Measurements from ENCODE around the gene RANBP17. TPM values are rescaled to one million over a fixed set of nuclear protein-coding genes. Genes with fewer than 3 reads are reported as not detected.

The RANBP17 gene
- total RNA-seq, 1 donor from 2014 or later: 49.7 TPM

GRCh38 chr5:171116719-171117118 is 254.9 kb downstream of the RANBP17 start:
- TF ChIP-seq CTCF (IDR thresholded peaks at IDR 0.05) (no peak), EZH2phosphoT487 (IDR thresholded peaks at IDR 0.05) (no peak), EZH2 (IDR thresholded peaks at IDR 0.05) (no peak)
- Histone ChIP-seq H4K20me1 (ENCODE audit: low read depth) (no peaks in the 10 kb centered on the region), H3K9ac (no peak overlapping the region), H3K4me1 (no peaks in the 10 kb centered on the region), H3K4me2 (no peak overlapping the region), H3K27ac (no peak overlapping the region), H3K36me3 (no peaks in the 10 kb centered on the region), H2AFZ (replicated peaks) (no peak overlapping the region), H3K27me3 (no peaks in the 10 kb centered on the region), H3K4me3 (no peak overlapping the region), H3F3A (ENCODE audit: low read depth) (no peaks in the 10 kb centered on the region), H3K79me2 (ENCODE audit: low read depth) (no peaks in the 10 kb centered on the region), H3K9me3 (ENCODE audit: low read depth) (no peaks in the 10 kb centered on the region)
- H3K27me3 Mint-ChIP-seq (ENCODE audit: insufficient read depth, low read depth): no peaks in the 10 kb centered on the region
- no peak overlapping the region for H3K27ac Mint-ChIP-seq
- no peak for DNase-seq (ENCODE audit: low spot score)
- no peak overlapping the region for H3K4me3 Mint-ChIP-seq
- H3K9me3 Mint-ChIP-seq: peaks cover 8% of the 10 kb centered on the region
- H3K4me1 Mint-ChIP-seq: peaks cover under 1% of the 10 kb centered on the region
- peaks cover 3% of the 10 kb centered on the region for H3K36me3 Mint-ChIP-seq

- Mint-ChIP-seq H3K4me1 (peaks cover 8% of the 10 kb centered on the region), H3K9me3 (peaks cover 8% of the 10 kb centered on the region), H3K4me3 (no peak overlapping the region), H3K36me3 (peaks cover 3% of the 10 kb centered on the region), H3K27ac (peak overlapping the region; percentile 22), H3K27me3 (ENCODE audit: insufficient read depth, low read depth) (no peaks in the 10 kb centered on the region)
- H3K4me1 ChIP-seq: no peaks in the 10 kb centered on the region
- no peak overlapping the region for H3K9ac ChIP-seq
- H3K79me2 ChIP-seq (ENCODE audit: low read depth): no peaks in the 10 kb centered on the region
- H3K27ac ChIP-seq: no peak overlapping the region
- no peak overlapping the region for H2AFZ ChIP-seq (replicated peaks)
- no peak for DNase-seq (ENCODE audit: low spot score)
- no peaks in the 10 kb centered on the region for H3K36me3 ChIP-seq
- H3K4me3 ChIP-seq: no peak overlapping the region
- H3K27me3 ChIP-seq: no peaks in the 10 kb centered on the region
- H3K4me2 ChIP-seq: no peak overlapping the region
- H4K20me1 ChIP-seq (ENCODE audit: low read depth): no peaks in the 10 kb centered on the region
- H3K9me3 ChIP-seq (ENCODE audit: low read depth): no peaks in the 10 kb centered on the region
- H3F3A ChIP-seq (ENCODE audit: low read depth): no peaks in the 10 kb centered on the region
- TF ChIP-seq EZH2 (IDR thresholded peaks at IDR 0.05) (no peak), CTCF (IDR thresholded peaks at IDR 0.05) (no peak), EZH2phosphoT487 (IDR thresholded peaks at IDR 0.05) (no peak)
Observed at GRCh38 chr5:171120986-171121622, 259.3 kb downstream of the RANBP17 start.

GRCh38 chr5:171121638-171122037 is 259.8 kb downstream of the RANBP17 start:
- Histone ChIP-seq H3K4me2 (no peak overlapping the region), H3K27ac (no peak overlapping the region), H3K36me3 (no peaks in the 10 kb centered on the region), H3K4me3 (no peak overlapping the region), H2AFZ (replicated peaks) (no peak overlapping the region), H3K79me2 (ENCODE audit: low read depth) (no peaks in the 10 kb centered on the region), H3F3A (ENCODE audit: low read depth) (no peaks in the 10 kb centered on the region), H3K27me3 (no peaks in the 10 kb centered on the region), H3K9me3 (ENCODE audit: low read depth) (no peaks in the 10 kb centered on the region), H3K9ac (no peak overlapping the region), H3K4me1 (no peaks in the 10 kb centered on the region), H4K20me1 (ENCODE audit: low read depth) (no peaks in the 10 kb centered on the region)
- no peak for TF ChIP-seq EZH2 (IDR thresholded peaks at IDR 0.05)
- no peak for TF ChIP-seq EZH2phosphoT487 (IDR thresholded peaks at IDR 0.05)
- TF ChIP-seq CTCF (IDR thresholded peaks at IDR 0.05): no peak
- Mint-ChIP-seq H3K4me1 (peaks cover 8% of the 10 kb centered on the region), H3K4me3 (no peak overlapping the region), H3K27ac (no peak overlapping the region), H3K27me3 (ENCODE audit: insufficient read depth, low read depth) (no peaks in the 10 kb centered on the region), H3K36me3 (peaks cover 3% of the 10 kb centered on the region), H3K9me3 (peaks cover 8% of the 10 kb centered on the region)
- no peak for DNase-seq (ENCODE audit: low spot score)
